Activated CD8-positive, alpha-beta memory T cell treated with anti-CD3 and anti-CD28 coated beads, Interleukin-2, amount 50 U/mL, for 1 hour (primary cell): ENCODE results near the gene CRYBA2.

Experiments used
- DNase-seq: peaks from one replicate; pipeline ENCODE4 v3.0.0-alpha.2; 2020; ENCODE audit errors: extremely low read depth

CRYBA2 gene

GRCh38 chr2:218993345-218994315 lies at the start of gene CRYBA2:
Gene CRYBA2 (minus strand): TSS chr2:218993422. CDS start chr2:218993176, 246 bp downstream.
- no peak for DNase-seq

DNA sequence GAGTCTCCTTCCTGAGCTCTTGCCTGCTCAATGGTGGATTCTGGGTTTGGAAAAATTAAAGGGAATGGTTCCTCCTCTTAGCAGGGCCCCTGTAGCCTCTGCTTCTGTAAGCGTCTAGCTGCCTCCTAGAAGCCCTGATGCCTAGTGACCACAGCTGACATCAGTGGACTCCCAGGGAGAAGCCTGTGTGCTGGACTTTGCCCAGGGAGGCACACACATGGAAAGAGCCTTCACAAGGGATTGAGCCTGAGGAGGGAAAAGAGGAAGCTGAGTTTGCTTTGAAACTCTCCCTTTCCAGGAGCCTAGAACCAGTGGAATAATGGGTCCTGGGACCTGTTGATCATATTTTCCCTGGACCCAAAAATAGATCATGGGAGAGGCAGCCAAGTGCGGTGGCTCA lies 49.5 kb upstream of the CRYBA2 start:
- DNase-seq: no peak

GRCh38 chr2:219042157-219042556 lies 48.9 kb upstream of the CRYBA2 start:
- DNase-seq: no peak

DNA sequence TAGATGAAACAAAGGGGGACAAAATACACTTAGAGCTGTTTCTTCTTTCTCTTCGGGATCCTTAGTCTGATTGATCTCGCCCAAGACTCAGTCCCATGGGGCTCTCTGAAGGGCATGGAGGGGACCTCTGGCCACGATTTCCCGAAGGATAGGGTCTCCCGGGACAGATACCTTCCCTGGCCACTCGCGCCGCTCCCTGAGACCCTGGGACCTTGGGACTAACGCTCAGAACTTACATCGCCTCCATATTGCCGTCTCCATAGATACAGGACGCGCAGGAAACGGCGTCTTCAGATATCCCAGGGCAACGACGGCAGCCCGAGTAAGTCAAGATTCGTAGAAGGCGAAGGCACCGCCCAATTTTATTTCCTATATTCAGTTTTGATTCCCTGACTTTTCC lies 48.0 kb upstream of the CRYBA2 start, which contains the start of gene CFAP65:
Gene CFAP65 (minus strand): TSS at position 265 of the 400 bp plus-strand sequence. CDS start 2,468 bp downstream, outside the sequence.
- DNase-seq: no peak

DNA sequence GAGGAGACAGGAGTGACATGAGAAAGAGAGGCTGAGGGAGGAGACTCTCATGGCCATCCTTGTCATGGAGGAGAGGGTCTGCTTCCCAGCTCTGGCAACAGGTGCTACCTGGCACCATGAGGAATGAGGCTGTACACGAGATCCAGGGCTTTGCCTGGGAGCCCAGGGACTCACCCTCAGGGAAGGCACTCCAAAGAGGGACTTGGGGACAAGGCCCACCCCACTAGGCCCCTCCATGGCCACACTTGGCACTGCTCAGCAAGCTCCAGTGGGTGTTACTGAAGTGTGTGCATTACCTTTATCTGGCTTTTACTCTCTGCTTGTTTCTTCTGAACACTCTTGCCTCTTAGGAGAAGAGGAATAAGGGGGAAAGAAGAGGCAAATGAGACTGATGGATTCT lies 45.4 kb upstream of the CRYBA2 start:
- DNase-seq: no peak

DNA sequence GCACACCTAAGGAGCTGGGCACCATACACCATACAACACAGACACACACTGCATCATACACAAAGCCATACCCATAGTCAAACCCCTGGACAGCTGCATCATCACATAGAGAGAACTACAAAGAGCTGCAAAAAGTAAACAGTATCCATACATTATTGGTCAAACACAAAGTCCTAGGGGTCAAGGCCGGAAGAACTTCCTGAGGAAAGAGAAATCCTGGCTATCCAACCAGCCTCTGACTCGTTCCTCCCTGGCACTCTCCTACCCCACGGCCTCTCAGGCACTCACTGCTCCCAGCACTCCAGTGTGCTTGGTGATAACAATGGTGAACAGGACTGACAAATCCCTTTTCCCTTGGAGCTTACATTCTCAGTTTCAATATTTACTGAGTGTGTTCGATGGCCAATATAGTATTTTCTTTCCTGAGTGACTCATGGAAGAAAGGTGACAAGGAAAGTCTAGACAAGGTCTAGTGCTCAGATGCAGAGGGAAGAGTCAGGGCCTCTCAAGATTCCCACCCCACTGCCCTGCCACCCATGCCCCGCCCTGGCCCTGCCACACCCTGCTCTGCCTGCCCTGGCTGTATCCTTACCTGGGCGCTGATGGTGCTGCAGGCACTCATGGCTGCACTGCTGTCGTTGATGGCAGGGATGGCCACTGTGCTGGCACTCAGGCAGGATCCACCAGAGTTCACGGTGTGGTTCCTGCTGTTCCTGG lies 44.7 kb upstream of the CRYBA2 start:
- no peak for DNase-seq

DNA sequence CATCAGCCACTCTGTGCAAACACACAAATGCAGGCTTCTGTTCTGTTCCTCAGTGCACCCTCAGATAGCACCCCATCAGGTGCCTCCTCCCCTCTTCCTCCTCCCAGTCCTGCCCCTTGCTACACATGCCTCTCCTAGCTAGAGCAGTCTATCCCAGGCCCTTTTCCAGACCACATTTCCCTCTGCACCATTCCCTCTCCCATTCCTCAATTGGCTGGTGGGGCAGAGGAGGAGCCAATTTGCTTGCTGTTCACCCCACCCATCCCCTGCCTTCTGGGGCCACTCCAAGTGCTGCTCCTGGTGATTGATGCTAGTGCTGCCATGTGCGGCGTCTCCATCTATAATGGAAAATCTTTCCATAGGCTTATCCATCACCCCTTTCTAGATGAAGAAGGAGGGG lies 42.7 kb upstream of the CRYBA2 start:
- no peak for DNase-seq

GRCh38 chr2:219034823-219035222 lies 41.6 kb upstream of the CRYBA2 start:
- no peak for DNase-seq

- no peak for DNase-seq
These were observed 39.0 kb upstream of the CRYBA2 start for GRCh38 chr2:219032051-219032745.

- no peak for DNase-seq
These were observed 38.0 kb upstream of the CRYBA2 start for GRCh38 chr2:219031005-219031738.

- DNase-seq: no peak
These were observed 37.1 kb upstream of the CRYBA2 start for GRCh38 chr2:219030177-219030940.

DNA sequence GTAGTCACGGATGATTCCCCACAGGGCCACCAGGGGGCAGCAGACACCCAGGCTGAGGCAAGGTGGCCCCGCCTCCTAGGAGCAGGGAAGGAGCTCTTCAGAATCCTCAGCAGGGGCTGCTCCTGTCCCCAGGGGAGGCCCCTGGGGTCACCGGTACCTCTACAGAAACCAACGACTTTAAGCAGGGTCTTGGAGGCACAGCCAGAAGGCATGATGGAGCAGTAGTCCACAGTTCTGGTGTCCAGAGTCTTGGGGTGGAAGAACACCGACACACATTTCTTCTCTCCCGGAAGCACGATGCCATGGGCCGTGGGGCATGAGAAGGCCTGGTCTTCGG lies 36.6 kb upstream of the CRYBA2 start:
- DNase-seq: peak; percentile 29

- DNase-seq: no peak
These were observed 36.0 kb upstream of the CRYBA2 start for GRCh38 chr2:219028996-219029828.

GRCh38 chr2:219028141-219028540 lies 34.9 kb upstream of the CRYBA2 start:
- DNase-seq: no peak

DNA sequence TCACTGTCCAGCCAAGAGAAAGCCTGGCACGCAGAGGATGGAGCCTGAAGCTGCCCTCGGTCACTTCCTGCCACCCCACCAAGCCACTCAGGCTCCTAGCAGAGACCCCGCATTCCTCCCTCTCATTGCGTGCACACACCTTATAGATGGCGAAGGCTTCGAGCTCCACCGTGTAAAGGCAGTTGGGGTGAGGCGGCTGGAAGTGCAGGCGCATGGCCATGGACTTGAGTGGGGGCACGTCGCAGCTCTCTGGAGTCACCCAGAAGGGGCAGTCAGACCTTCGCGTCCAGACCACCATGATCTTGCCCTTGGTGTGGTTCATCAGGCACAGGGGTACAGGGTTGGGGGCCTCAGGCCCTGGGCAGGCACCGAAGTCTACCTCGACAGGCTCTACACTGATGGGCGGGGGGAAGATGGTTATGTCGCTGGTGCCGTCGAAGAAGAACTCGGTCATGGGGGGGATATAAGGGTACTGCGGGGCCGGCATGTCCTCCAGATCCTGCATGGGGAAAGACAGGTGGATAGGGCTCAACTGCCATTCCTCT lies 34.4 kb upstream of the CRYBA2 start:
- no peak for DNase-seq

DNA sequence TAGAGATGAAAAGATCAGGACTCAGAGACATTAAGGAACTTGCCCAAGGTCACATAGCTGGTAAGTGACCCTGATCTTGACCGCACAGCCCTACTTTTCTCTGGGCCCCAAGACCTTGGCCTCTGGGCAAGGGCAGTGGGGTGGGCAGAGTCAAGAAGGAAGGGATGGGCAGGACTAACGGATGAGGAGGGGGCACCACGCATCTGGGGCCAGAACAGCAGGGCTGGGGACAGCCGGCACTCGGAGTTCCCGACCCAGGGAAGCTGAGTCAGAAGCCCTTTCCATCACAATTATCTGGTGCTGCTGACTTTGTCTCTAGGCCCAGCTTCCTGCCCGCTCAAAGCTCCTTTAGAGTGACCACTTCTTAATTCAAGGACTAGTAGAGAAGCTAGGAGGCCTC lies 33.7 kb upstream of the CRYBA2 start:
- DNase-seq: no peak

- DNase-seq: no peak
These were observed 32.7 kb upstream of the CRYBA2 start for GRCh38 chr2:219025637-219026585.

DNA sequence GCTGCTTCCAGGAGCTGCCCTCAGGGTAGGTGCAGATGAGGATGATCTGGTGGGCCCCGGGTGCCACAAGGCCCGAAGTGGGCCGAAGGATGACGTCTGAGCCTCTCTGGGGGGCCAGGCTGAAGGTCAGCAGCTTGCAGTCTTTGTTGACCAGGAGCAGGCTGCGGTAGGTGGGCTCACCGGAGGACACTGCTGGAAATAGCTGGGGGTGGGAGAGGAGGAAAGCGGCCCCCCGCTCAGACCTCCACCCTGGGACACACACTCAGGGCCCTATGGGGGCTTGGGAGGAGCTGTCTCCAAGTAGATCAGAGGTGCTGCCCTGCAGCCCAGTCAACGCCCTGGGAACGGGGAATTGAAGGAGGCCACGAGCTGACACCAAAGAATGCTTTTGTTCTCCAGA lies 30.8 kb upstream of the CRYBA2 start:
- DNase-seq: no peak
